ENCODE data around the gene MBP. TPM values are rescaled to one million over a fixed set of nuclear protein-coding genes. Genes with fewer than 3 reads are reported as not detected.

Gene MBP
- total and polyA plus RNA-seq, 2 donors (not counting 3 experiments of a cell fraction or from before 2014, with no cell fraction given) = 1.7 to 2.3 TPM

DNA sequence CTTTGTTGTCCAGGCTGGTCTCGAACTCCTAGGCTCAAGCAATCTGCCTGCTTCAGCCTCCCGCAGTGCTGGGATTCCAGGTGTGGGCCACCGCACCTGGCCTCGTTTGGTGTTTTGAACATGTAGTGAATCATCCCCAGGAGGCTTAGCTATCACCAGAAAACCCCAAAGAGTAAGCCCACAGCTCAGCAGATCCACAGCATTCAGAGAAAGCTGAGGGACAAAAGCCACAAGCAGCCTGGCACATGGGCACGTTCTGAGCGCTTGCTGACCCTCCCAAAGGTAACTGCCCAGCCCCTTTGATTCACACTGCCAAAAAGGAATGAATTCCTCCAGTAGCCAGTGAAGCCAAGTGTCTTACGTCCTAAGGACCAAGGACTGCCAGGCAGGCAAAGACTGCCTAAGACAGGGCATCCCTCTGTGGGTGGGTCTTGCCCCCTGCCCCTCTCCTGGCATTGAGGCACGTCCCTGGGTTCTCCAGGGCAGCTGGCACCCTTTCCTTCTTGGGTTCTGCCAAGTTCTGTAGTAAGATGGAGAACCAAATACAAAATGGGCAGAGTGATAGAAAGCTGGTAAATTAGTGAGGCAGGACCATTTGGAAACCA, 31.7 kb downstream of the MBP start:
- DNase-seq (ENCODE audit: low read depth, low spot score) (peak; percentile 13), FAIRE-seq (no peak)
- intact Hi-C loops (cut with micrococcal nuclease) = loop anchor here (1.0 to 5.0 kb wide), 7 partner anchors 13 to 279 kb away; partner anchors contain the start of gene ZNF236
- H3K9ac ChIP-seq (replicated peaks; ENCODE audit: extremely low read depth, insufficient read depth, low read length) = peak overlapping the region; percentile 74
- H3K27me3 ChIP-seq (ENCODE audit: control insufficient read depth in 2 of 2, insufficient read depth in 2 of 2, low read length in 2 of 2) = no peaks in the 10 kb centered on the region
- BruUV-seq (replicated peaks) = TSS peak; percentile 96
- H3K36me3 ChIP-seq (ENCODE audit: control insufficient read depth in 2 of 2, extremely low read depth in 1 of 2, insufficient read depth in 2 of 2, low read length in 2 of 2) = no peaks in the 10 kb centered on the region
- H3K79me2 ChIP-seq (ENCODE audit: control insufficient read depth, insufficient read depth, low read length) = no peaks in the 10 kb centered on the region
- TF ChIP-seq FOS (IDR thresholded peaks at IDR 0.05; ENCODE audit: borderline replicate concordance, insufficient read depth, low read length) (no peak), EZH2 (IDR thresholded peaks at IDR 0.05; ENCODE audit: borderline replicate concordance, low read depth, low read length, severe bottlenecking) (no peak), POLR2AphosphoS5 (IDR thresholded peaks at IDR 0.05; ENCODE audit: insufficient read depth, low read depth, low read length) (no peak), MAX (IDR thresholded peaks at IDR 0.05; ENCODE audit: insufficient read depth, insufficient read length) (no peak), POLR2A (IDR thresholded peaks at IDR 0.05; ENCODE audit: low read depth, low read length) (no peak), GATA2 (IDR thresholded peaks at IDR 0.05; ENCODE audit: insufficient read depth, insufficient read length, low read depth, low read length) (no peak)
- TF ChIP-seq, protein P1, sequence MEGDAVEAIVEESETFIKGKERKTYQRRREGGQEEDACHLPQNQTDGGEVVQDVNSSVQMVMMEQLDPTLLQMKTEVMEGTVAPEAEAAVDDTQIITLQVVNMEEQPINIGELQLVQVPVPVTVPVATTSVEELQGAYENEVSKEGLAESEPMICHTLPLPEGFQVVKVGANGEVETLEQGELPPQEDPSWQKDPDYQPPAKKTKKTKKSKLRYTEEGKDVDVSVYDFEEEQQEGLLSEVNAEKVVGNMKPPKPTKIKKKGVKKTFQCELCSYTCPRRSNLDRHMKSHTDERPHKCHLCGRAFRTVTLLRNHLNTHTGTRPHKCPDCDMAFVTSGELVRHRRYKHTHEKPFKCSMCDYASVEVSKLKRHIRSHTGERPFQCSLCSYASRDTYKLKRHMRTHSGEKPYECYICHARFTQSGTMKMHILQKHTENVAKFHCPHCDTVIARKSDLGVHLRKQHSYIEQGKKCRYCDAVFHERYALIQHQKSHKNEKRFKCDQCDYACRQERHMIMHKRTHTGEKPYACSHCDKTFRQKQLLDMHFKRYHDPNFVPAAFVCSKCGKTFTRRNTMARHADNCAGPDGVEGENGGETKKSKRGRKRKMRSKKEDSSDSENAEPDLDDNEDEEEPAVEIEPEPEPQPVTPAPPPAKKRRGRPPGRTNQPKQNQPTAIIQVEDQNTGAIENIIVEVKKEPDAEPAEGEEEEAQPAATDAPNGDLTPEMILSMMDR (IDR thresholded peaks at IDR 0.05; ENCODE audit: extremely low read depth in 1 of 2, insufficient read depth in 1 of 2, low read depth in 1 of 2, low read length in 2 of 2) = no peak
- H3K9me3 ChIP-seq (replicated peaks; ENCODE audit: control insufficient read depth, insufficient read depth, low read length) = no peaks in the 10 kb centered on the region
- dilution Hi-C loops (cut with MboI; ENCODE audit: extremely low pct_ligation_motif_present, low sequenced_read_pairs) = no loop called here
- H4K20me1 ChIP-seq (replicated peaks; ENCODE audit: control insufficient read depth, extremely low read depth, insufficient read depth, low read length) = no peaks in the 10 kb centered on the region
- H3K27ac ChIP-seq (ENCODE audit: insufficient read depth, low read depth, low read length) = peak overlapping the region; percentile 96
- H3K9me1 ChIP-seq (replicated peaks; ENCODE audit: control insufficient read depth, extremely low read depth, insufficient read depth, low read length) = no peaks in the 10 kb centered on the region
- POLR2A ChIA-PET = interaction anchor here (1.3 to 1.5 kb wide), 2 partner anchors 21 to 31 kb away, joined by 3 to 5 read pairs; no protein-coding TSS in a partner anchor
- H3K4me1 ChIP-seq (ENCODE audit: control insufficient read depth, extremely low read depth, insufficient read depth, low read length) = peaks cover 45% of the 10 kb centered on the region
- H2AFZ ChIP-seq (ENCODE audit: low read depth, low read length) = peak overlapping the region; percentile 30
- CTCF ChIA-PET = interaction anchor here (0.7 to 2.9 kb wide), 12 partner anchors 10 to 111 kb away, joined by 3 to 14 read pairs (median 6); no protein-coding TSS in a partner anchor
- peak overlapping the region; percentile 74 for H3K4me2 ChIP-seq (ENCODE audit: insufficient read depth, low read length)
- peak overlapping the region in 1 of 3 experiments; percentile 4 for H3K4me3 ChIP-seq (replicated peaks in 1 of 3; ENCODE audit: insufficient read depth in 1 of 3, low read depth in 1 of 3, low read length in 3 of 3)

Data from endothelial cell of umbilical vein (primary cell).